Measurements from ENCODE around the gene CD52.

Gene CD52

DNA sequence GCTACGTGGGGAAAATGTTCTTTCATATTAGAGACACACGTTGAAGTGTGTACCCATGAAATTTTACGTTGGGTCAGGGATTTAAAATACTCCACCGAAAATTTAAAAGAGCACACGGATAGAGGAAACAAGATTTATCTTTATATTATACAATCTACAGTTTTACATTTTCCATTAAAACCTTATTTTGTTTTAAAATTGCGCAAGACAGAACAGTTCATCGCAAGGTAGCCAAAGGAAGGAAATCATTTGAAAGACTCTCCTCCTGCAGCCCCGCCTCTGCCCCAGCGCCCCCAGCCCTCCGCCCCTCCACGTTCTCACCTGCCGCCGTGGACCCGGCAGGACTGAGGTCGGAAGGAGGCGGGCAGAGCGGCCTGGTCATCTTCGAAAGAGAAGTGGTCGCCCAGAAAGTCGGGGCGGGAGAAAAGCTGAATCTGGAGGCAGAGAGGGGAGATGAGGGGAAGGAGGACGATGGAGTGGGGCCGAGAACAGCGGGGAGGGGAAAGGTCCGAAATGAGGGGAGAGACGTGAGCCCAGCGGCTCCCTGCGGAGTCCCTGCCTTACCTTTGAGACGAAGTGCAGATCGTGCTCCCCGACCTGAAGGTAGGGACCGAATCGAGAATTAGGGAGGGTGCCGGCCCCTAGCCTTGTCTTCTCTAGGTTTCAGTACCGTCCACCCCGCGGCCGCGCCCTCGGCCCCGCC is 18.2 kb downstream of the CD52 start:
- DNase-seq = no peak

- peak; percentile 73 to 81 for DNase-seq
These were observed 18.9 kb downstream of the CD52 start for GRCh38 chr1:26336477-26337205.

- no peak for DNase-seq
These were observed 19.4 kb downstream of the CD52 start for GRCh38 chr1:26337206-26337535.

DNA sequence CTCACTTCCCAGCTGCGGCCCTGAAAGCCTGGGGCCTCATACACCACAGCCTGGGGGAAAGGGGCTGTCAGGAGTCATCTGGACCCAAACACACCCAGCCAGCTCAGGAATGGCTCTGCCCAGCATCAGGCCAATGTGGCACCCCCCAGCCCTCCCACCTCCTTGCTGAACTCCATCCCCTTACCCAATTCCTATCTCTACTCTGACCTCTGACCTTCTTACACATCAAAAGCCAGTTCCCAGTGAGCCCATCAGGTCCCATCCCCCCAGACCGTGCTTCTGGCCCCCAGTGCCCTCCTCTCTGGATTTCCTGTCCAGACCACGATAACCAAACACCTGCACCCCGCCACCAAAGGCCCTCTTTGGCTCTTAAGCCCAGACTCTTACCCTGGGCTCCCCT is 19.9 kb downstream of the CD52 start:
- no peak for DNase-seq

DNA sequence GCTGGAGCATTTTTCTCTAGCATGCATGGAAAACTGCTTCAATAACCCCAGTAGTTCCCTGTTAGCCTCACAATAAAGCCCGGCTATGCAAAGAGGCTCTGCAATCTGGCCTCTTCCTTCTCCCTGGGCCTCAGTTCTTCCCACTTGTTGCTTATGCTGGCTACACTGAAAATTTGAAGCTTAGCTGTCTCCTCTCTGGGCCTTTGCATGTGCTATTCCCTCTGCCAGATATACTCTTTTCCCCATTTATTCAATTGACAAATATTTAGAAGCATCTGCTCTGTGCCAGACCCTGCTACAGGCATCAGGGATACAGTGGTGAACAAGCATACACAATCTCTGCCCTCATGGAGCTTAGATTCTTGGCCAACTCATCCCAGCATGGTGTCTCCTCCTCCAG is 20.9 kb downstream of the CD52 start:
- no peak for DNase-seq

DNA sequence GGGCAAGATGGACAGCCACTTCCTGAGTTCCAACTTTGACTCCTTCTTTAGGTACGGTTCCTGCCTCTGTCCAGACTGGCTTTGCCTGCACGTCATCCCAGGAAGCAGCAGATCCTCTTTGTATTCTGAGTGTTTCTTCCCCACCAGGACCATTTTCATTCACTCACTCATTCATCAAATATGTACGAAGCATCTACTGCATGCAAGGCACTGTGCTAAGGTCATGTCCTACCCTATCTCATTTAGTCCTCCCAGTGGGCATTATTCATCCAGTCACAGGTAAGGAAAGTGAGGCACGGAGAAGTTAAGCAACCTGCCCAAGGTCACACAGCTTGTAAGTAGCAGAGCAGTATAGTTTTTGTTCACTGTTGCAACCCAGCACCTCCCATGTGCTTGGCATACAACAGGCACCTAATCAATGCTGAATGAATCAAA is 22.3 kb downstream of the CD52 start:
- DNase-seq = no peak

GRCh38 chr1:26344147-26344920 is 26.6 kb downstream of the CD52 start:
- DNase-seq = no peak

GRCh38 chr1:26345718-26346117 is 28.0 kb downstream of the CD52 start:
- DNase-seq = no peak

GRCh38 chr1:26346274-26347033 is 28.7 kb downstream of the CD52 start:
- DNase-seq = no peak

DNA sequence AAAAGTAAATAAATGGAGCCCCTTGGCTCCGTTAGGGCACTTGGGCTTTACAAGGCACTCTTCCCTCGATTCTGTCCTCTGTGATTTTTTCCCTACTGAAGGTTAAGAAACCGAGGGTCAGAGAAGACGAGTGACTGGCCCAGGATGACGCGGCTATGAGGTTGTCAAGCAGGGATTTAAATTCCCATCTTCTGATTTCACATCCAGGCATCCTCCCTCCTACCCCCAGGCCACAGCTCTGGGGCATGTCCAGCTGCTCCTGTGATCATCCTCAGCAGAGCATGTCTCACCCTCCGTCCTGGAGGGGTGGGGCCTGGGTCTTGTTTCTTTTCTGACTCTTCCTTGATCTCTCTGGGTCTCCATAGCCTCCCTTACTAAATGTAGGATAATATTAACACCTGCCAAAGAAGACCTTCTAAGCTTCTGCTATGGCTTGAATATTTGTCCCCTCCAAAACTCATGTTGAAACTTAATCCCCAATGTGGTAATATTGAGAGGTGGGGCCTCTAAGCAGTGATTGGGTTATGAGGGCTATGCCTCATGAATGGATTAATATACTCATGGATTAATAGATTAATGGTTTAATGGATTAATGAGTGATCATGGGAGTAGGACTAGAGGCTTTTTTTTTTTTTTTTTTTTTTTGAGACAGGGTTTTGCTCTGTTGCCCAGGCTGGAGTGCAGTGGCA is 31.6 kb downstream of the CD52 start:
- DNase-seq = no peak

DNA sequence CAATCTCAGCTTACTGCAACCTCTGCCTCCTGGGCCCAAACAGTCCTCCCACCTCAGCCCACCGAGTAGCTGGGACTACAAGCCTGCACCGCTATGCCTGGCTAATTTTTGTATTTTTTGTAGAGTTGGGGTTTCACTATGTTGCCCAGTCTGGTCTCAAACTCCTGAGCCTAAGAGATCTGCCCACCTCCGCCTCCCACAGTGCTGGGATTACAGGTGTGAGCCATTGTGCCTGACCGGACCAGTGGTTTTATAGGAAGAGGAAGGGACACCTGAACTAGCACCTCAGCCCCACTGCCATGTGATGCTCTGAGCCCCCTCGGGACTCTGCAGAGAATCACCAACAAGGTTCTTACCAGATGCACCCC is 32.1 kb downstream of the CD52 start:
- DNase-seq = no peak

GRCh38 chr1:26350343-26350700 is 32.6 kb downstream of the CD52 start:
- DNase-seq = no peak

GRCh38 chr1:26350701-26351589 is 33.2 kb downstream of the CD52 start:
- no peak for DNase-seq

- DNase-seq = no peak
These were observed 34.0 kb downstream of the CD52 start for GRCh38 chr1:26351590-26352337.

GRCh38 chr1:26352338-26352679 is 34.6 kb downstream of the CD52 start:
- no peak for DNase-seq

DNA sequence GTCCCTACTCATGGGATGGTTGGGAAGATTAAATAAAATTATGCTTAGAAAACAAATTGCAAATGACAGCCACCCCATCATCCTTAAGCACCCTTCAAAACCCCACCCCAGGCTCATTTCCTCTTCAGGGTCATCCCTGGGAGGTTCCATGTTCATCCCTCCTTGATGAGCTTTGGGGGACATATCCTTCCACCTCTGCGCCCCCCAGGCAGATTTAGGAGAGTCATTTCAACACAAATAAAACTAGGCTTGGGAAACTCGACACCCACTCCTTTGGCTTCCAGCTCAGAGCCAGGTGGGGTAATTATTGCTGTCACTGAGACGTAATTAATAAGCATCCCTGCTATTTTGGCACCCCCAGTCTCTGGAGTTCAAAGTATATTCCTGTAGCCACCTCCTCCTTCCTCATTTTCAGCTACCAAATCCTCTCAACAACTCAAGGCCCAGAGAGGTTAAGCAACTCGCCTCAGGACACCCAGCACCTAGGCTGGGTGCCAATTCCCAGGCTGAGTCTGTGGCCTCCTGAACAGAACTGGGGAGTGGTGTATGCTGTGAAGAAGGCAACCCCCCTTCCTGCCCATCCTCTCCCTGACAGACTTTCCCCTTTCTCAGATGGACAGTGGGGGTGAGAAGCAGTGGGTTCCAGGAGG is 35.6 kb downstream of the CD52 start:
- DNase-seq = no peak

GRCh38 chr1:26353976-26354820 is 36.4 kb downstream of the CD52 start, which contains the start of gene CRYBG2:
Gene CRYBG2 (minus strand): TSS chr1:26354130. CDS start chr1:26346657, 7,473 bp downstream.
- no peak for DNase-seq

DNA sequence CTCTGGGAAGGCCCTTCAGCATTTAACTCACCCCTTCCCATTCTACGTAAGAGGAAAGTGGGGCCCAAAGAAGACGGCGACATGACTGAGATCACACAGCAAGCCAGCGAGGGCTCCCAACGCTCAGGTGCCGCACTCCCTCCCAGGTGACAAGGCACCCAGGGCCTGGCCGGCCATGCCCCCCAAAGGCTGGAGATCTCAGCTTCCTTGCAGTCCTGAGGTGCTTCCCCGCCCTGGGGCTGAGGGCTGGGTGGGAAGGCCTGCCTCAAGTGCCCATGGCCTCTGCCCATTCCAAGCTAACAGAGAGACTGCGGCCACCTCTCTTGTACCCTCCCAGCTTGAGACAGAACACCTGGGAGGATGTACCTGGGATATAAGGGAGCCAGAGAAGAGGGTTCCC is 37.2 kb downstream of the CD52 start:
- DNase-seq = no peak

DNA sequence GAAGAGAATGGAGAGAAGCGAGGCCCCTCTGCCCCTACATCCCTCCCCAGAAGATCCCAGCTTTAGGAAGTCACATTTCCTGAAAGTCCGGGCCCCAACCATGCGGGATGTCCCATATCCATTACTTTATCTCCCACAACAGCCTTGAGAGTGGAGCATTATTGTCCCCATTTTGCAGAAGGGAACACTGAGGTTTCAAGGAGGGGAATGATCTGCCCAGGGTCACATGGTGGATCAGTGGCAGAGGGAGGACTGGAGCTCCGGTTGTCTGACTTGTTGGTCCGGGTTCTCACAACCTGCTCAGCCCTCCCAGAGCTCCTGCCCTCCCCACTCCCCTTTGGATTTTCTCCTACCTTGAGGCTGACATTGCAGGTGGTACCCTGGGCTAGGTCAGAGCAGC is 38.3 kb downstream of the CD52 start:
- DNase-seq = no peak
